Mesodermal cell (in vitro differentiated cells): Measurements from ENCODE around the gene SRCAP.
A peak's percentile ranks its signal among the peaks of the same experiment; 100 is the strongest.

ENCODE experiments used
- H3K27ac ChIP-seq: 2 replicates; pipeline ENCODE4 v1.7.0; 2013; ENCODE audit warnings: mild to moderate bottlenecking, low read depth, low read length, moderate library complexity; ENCODE audit not compliant: severe bottlenecking
- H3K36me3 ChIP-seq: 2 replicates; pipeline ENCODE4 v1.7.1; 2013; ENCODE audit warnings: mild to moderate bottlenecking, low read length, moderate library complexity; ENCODE audit not compliant: control insufficient read depth, insufficient read depth
- H3K4me1 ChIP-seq: one replicate; pipeline ENCODE4 v1.7.1; 2013; ENCODE audit warnings: mild to moderate bottlenecking, low read length; ENCODE audit not compliant: insufficient read depth, control insufficient read depth, poor library complexity, severe bottlenecking
- H3K4me3 ChIP-seq: 2 replicates; pipeline ENCODE4 v1.7.0; 2013; ENCODE audit warnings: low read length, control low read depth, mild to moderate bottlenecking; ENCODE audit not compliant: insufficient read depth, poor library complexity, severe bottlenecking; ENCODE audit errors: extremely low read depth
- H3K9me3 ChIP-seq: 2 replicates; pipeline ENCODE4 v1.7.1; 2013; ENCODE audit warnings: mild to moderate bottlenecking, low read length, moderate library complexity; ENCODE audit not compliant: control insufficient read depth
- WGBS, 2 experiments: methylation state at CpG; one replicate each; pipeline ENCODE4 v1.1.5; 2013; ENCODE audit warnings: missing lambda C conversion rate in 2 of 2; ENCODE audit not compliant: insufficient coverage in 2 of 2; 5-methylcytosine and 5-hydroxymethylcytosine counted together

The SRCAP gene

GRCh38 chr16:30778549-30779244 is 79.7 kb downstream of the SRCAP start:
- no peak overlapping the region for H3K4me3 ChIP-seq
- no peaks in the 10 kb centered on the region for H3K9me3 ChIP-seq
- 89 to 95% methylated on average over 7 to 12 of the region's 14 CpGs for WGBS, 2 experiments
- no peak overlapping the region for H3K27ac ChIP-seq
- peaks cover 17% of the 10 kb centered on the region for H3K4me1 ChIP-seq
- peaks cover 51% of the 10 kb centered on the region for H3K36me3 ChIP-seq

DNA sequence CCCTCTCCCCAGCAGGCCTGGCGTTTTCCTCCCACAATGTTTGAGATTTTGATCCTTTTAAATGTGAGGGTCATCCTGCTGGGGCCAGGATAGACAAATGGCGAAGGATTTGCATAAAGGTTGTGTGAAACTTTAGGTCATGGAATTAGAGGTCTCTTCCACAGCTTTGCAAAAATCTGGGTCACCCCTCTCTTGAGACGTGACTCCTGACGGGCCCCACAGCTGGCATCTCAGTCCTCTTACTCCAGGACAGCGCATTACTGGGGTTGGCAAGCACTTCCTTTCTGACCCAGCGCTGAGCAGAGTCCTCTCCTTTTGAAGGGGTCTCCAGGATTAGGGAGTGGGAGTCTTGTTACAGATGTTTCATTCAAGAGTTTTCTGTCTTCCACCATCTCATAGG is 80.6 kb downstream of the SRCAP start:
- H3K4me1 ChIP-seq = peaks cover 13% of the 10 kb centered on the region
- no peak overlapping the region for H3K27ac ChIP-seq
- 100% methylated on average over 3 to 4 of the region's 6 CpGs for WGBS, 2 experiments
- H3K36me3 ChIP-seq = peaks cover 53% of the 10 kb centered on the region
- no peak overlapping the region for H3K4me3 ChIP-seq
- no peaks in the 10 kb centered on the region for H3K9me3 ChIP-seq

GRCh38 chr16:30780021-30780420 is 81.0 kb downstream of the SRCAP start:
- Histone ChIP-seq H3K9me3 (no peaks in the 10 kb centered on the region), H3K36me3 (peaks cover 57% of the 10 kb centered on the region), H3K4me3 (no peak overlapping the region), H3K27ac (no peak overlapping the region), H3K4me1 (peaks cover 13% of the 10 kb centered on the region)
- 97 to 100% methylated on average over 3 of the region's 3 CpGs for WGBS, 2 experiments

DNA sequence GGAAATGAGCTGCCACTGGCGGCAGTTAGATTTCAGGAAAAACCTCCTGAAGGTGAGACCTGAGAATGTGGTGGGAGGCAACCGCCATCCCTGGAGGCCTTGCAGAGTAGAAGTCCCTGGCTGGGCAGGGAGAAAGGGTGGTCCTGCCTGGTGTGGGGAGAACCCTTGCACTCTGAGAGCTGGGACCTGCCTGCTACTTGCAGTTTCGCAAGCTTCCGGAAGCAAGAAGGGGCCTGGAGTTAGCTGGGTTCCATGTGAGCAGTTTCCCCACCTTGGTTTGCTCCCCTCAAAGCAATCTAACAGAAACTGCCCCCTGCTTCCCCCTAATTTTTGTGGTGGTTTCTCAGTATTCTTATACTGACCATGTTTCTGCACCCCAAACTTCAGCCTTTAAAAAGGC is 81.6 kb downstream of the SRCAP start:
- Histone ChIP-seq H3K9me3 (no peaks in the 10 kb centered on the region), H3K4me1 (peaks cover 16% of the 10 kb centered on the region), H3K27ac (no peak overlapping the region), H3K36me3 (peaks cover 62% of the 10 kb centered on the region), H3K4me3 (no peak overlapping the region)
- WGBS, 2 experiments = 100% methylated on average over 2 of the region's 4 CpGs

DNA sequence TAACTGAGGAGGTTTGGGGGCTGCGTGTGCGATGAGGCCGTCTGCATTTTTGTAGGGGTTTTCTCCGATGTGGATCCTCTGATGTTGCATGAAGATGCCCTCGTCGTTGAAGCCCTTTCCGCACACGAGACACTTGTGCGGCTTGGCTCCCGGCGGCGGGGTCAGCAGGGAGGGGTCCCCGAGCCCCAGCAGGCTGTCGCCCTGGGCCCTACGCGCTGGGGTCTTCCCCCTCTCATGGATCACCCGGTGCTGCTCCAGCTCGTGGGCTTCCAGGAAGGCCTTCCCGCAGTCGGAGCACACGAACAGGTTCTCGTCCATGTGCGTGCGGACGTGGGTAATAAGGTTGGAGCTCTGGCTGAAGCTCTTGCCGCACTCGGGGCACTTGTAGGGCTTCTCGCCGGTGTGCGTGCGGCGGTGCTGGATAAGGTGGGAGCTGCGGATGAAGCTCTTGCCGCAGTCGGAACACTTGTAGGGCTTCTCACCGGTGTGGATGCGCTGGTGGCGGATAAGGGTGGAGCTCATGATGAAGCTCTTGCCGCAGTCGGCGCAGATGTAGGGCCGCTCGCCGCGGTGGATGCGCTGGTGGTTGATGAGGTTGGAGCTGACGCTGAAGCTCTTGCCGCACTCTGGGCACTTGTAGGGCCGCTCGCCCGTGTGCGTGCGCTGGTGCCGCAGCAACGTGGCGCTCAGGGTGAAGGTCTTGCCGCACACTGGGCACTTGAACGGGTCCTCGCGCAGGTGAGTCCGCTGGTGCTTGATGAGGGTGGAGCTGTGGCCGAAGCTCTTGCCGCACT is 83.7 kb downstream of the SRCAP start:
- Histone ChIP-seq H3K4me3 (no peak overlapping the region), H3K27ac (no peak overlapping the region), H3K9me3 (no peaks in the 10 kb centered on the region), H3K36me3 (peaks cover 63% of the 10 kb centered on the region), H3K4me1 (peaks cover 6% of the 10 kb centered on the region)
- WGBS, 2 experiments = 96 to 97% methylated on average over 60 to 63 of the region's 63 CpGs

DNA sequence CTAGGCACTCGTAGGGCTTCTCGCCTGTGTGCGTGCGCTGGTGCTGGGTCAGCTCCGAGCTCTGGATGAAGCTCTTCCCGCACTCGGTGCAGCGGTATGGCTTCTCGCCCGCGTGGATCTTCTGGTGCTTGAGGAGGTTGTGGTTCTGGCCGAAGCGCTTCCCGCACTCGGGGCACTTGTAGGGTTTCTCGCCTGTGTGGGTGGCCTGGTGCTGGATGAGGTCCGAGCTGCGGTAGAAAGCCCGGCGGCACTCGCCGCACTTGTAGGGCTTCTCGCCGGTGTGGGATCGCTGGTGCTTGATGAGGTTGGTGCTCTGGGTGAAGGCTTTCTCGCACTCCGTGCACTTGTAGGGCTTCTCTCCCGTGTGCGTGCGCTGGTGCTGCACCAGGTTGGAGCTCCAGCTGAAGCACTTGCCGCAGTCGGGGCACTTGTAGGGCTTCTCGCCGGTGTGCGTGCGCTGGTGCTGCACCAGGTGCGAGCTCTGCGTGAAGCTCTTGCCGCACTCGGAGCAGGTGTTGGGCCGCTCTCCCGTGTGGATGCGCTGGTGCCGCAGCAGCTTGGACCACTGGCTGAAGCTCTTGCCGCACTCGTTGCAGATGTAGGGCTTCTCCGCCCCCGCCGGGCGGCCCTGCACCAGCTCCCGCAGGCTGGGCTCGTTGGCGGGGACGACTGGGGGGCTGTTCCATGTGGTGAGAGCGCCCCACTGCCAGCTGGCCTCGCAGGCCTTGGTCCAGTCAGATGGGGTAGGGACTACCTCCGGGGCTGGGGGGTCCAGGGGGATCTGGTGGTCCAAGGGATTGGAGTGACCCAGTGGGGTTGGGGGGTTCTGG is 84.5 kb downstream of the SRCAP start:
- H3K27ac ChIP-seq = no peak overlapping the region
- H3K4me3 ChIP-seq = no peak overlapping the region
- peaks cover 6% of the 10 kb centered on the region for H3K4me1 ChIP-seq
- 97 to 98% methylated on average over 48 to 54 of the region's 57 CpGs for WGBS, 2 experiments
- H3K36me3 ChIP-seq = peaks cover 63% of the 10 kb centered on the region
- H3K9me3 ChIP-seq = no peaks in the 10 kb centered on the region

GRCh38 chr16:30784215-30784614 is 85.2 kb downstream of the SRCAP start:
- Histone ChIP-seq H3K36me3 (peaks cover 60% of the 10 kb centered on the region), H3K4me1 (peaks cover 6% of the 10 kb centered on the region), H3K4me3 (no peak overlapping the region), H3K27ac (no peak overlapping the region), H3K9me3 (no peaks in the 10 kb centered on the region)
- 94 to 96% methylated on average over 13 to 15 of the region's 18 CpGs for WGBS, 2 experiments

DNA sequence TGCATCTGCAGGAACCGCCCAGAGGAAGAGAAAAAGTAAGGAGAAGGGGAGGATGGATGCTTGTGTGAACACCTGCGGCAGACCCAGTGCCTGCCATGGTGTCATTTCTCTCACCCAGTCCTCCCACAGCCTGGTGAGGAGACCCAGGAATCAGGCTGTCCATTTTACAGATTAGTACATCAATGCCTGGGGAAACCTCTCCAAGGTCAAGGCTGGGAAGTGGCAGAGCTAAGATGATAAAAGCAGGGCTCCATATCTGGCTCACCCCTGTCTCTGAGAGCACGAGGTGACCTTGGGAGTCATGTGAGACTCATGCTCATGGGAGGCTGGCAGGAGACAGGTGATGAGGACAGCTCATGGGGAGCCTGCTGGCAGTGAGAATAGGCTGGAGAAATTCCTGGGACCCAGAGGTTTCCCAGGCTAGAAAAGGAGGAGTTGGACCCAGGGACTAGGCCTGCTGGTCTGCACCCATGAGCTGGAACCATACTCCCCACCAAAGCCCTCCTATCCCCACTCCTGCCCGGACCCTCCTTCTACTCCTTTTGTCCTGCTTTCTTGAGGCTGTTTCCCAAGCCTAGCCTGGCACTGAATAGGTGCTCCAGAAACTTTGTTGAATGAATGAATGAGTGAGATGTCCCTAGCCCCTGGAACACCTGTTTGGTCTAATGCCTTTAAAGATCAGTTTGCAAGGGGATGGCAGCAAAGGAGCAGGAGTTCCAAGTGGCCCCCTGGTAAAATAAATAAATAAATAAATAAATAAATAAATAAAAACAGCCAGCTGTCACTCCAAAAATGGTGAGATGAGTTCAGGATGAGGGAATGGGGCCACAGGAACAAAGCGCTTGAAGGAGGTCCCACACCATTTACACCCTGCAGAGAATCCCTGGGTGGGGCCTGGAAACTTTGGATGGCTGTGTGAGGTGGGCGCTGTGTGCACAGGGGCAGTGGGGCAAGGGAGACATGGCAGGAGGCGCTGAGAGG is 86.4 kb downstream of the SRCAP start:
- no peak overlapping the region for H3K27ac ChIP-seq
- peaks cover 6% of the 10 kb centered on the region for H3K4me1 ChIP-seq
- no peaks in the 10 kb centered on the region for H3K9me3 ChIP-seq
- H3K36me3 ChIP-seq = peaks cover 48% of the 10 kb centered on the region
- 91% methylated on average over 4 to 6 of the region's 7 CpGs for WGBS, 2 experiments
- peak overlapping the region; percentile 80 for H3K4me3 ChIP-seq

DNA sequence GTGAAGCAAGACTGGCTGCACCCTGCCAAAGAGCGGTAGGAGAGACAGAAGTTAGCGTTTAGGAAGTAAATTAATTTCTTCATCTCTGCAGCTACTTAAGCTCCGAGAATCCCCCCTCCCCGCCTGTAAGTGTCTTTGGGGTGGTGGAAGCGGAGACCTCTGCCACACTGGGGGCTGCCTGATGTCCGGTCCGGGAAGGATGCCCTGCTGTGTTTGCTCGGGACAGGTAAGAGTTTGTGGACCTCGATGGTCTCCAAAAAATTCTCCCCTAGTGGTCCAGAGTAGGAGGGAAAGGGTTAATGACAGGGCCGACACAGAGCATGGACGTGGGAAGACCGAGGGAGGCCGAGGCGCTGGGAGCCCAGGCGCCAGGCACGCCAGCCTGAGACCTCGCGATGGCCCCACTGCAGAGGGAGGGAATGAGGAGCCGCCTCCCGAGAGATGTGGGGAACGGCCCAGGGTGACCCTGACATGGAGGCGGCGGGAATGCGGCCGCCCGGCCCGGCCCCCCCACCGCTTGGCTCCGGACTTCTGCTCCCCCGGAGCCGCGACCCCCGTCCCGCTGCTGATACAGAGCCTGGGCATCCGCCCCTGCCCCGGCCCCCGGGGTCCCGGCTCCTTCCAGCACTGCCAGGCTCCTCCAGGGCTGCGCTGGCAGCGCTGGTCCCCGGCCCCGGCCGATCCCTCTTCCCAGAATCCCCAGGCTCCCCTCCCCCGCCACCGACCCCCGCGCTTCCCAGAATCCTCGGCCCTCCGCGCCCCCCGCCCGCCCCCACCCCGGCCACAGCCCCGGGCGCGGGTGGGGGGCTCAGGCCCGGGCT is 87.4 kb downstream of the SRCAP start:
- 3 to 4% methylated on average over 23 to 42 of the region's 57 CpGs for WGBS, 2 experiments
- peak overlapping the region; percentile 80 for H3K4me3 ChIP-seq
- peak overlapping the region; percentile 71 for H3K27ac ChIP-seq
- H3K4me1 ChIP-seq = peaks cover 6% of the 10 kb centered on the region
- H3K9me3 ChIP-seq = no peaks in the 10 kb centered on the region
- H3K36me3 ChIP-seq = peaks cover 42% of the 10 kb centered on the region
